22Rv1 (cell line): ENCODE measurements around the gene NCOR2.

Source experiments
- ZFX ChIP-seq: fragments of 450-650 bp; IDR thresholded peaks from 2 replicates; pipeline ENCODE4 v1.6.1; 2017; ENCODE audit warnings: antibody characterized with exemption, borderline replicate concordance
- TF ChIP-seq, protein P1 (sequence below): fragments of 450-650 bp; IDR thresholded peaks from 2 replicates; pipeline ENCODE4 v1.5.1; 2017; ENCODE audit warnings: mild to moderate bottlenecking

DNA sequence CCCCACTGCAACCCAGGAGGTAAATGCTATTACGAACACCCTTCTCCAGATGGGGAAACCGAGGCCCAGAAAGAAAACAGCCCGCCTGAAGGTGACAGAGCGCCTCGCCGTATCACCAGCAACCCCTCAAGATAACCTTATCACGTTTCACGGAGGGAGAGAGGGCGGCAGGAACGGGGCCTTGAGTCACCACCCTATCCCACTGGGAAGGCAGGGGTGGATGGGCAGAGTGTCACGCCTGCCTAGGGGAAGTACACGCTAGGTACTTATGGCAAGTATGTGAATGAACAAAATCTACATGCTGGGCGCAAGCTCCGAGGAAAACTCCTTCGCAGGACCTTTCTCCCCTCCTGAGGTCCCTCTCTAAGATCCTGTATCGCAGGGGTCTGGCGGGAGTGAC, 17.8 kb downstream of the NCOR2 start:
- TF ChIP-seq, protein P1, sequence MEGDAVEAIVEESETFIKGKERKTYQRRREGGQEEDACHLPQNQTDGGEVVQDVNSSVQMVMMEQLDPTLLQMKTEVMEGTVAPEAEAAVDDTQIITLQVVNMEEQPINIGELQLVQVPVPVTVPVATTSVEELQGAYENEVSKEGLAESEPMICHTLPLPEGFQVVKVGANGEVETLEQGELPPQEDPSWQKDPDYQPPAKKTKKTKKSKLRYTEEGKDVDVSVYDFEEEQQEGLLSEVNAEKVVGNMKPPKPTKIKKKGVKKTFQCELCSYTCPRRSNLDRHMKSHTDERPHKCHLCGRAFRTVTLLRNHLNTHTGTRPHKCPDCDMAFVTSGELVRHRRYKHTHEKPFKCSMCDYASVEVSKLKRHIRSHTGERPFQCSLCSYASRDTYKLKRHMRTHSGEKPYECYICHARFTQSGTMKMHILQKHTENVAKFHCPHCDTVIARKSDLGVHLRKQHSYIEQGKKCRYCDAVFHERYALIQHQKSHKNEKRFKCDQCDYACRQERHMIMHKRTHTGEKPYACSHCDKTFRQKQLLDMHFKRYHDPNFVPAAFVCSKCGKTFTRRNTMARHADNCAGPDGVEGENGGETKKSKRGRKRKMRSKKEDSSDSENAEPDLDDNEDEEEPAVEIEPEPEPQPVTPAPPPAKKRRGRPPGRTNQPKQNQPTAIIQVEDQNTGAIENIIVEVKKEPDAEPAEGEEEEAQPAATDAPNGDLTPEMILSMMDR: no peak
- no peak for TF ChIP-seq ZFX
